Measurements from ENCODE around the gene SUGCT.

DNA sequence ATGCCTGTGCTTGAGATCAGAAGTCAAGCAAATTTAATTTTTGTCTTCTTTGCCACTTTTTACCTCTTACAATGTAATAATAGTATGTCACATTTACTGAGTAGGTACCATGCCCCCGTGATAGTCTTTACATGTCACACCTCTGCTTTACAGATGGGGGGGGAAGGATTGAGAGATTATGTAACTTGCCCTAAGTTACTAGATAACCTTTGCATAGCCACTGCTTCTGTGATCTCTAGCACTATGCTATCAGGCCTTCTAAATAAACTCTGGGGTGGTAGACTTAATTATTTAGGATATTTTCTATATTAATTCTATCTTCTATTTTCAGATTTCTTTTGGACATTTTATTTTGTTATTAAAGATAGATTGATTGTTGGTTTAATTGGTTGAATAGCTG is 514.4 kb downstream of the SUGCT start:
- TF ChIP-seq, protein P1, sequence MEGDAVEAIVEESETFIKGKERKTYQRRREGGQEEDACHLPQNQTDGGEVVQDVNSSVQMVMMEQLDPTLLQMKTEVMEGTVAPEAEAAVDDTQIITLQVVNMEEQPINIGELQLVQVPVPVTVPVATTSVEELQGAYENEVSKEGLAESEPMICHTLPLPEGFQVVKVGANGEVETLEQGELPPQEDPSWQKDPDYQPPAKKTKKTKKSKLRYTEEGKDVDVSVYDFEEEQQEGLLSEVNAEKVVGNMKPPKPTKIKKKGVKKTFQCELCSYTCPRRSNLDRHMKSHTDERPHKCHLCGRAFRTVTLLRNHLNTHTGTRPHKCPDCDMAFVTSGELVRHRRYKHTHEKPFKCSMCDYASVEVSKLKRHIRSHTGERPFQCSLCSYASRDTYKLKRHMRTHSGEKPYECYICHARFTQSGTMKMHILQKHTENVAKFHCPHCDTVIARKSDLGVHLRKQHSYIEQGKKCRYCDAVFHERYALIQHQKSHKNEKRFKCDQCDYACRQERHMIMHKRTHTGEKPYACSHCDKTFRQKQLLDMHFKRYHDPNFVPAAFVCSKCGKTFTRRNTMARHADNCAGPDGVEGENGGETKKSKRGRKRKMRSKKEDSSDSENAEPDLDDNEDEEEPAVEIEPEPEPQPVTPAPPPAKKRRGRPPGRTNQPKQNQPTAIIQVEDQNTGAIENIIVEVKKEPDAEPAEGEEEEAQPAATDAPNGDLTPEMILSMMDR (conservative IDR thresholded peaks at IDR 0.05 in 1 of 2, IDR thresholded peaks at IDR 0.05 in 1 of 2; ENCODE audit: extremely low read depth in 1 of 2, insufficient read depth in 1 of 2, low read depth in 1 of 2, low read length in 2 of 2), result no peak
- no peak for TF ChIP-seq EZH2 (IDR thresholded peaks at IDR 0.05; ENCODE audit: borderline replicate concordance, low read length)
